22Rv1 (cell line): ENCODE data around the gene TMPRSS5.

ENCODE experiments used
- H3K27ac ChIP-seq: fragments of 450-650 bp; 2 replicates; pipeline ENCODE4 v1.5.1; 2017
- ZFX ChIP-seq: fragments of 450-650 bp; IDR thresholded peaks from 2 replicates; pipeline ENCODE4 v1.6.1; 2017; ENCODE audit warnings: antibody characterized with exemption, borderline replicate concordance
- TF ChIP-seq, protein P1 (sequence below): fragments of 450-650 bp; IDR thresholded peaks from 2 replicates; pipeline ENCODE4 v1.5.1; 2017; ENCODE audit warnings: mild to moderate bottlenecking

The TMPRSS5 gene

DNA sequence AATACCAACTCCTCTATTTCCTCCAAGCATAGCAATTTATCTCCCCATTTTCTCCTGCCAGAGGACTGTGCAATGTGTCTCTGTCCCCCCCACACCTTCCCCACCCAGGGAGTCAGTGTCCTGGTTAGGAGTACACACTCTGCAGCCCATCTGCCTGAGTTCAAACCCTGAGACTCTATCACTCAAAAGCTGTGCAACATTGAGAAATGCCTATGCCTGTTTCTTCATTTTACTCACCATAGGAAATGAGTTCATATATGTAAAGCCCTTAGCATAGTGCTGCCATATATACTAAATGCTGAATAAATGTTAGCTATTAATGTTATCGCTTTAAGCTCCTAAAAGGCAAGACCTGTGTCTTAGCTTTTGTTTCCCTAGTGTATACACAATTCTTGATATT lies 64.0 kb downstream of the TMPRSS5 start:
- H3K27ac ChIP-seq = no peak overlapping the region
- TF ChIP-seq, protein P1, sequence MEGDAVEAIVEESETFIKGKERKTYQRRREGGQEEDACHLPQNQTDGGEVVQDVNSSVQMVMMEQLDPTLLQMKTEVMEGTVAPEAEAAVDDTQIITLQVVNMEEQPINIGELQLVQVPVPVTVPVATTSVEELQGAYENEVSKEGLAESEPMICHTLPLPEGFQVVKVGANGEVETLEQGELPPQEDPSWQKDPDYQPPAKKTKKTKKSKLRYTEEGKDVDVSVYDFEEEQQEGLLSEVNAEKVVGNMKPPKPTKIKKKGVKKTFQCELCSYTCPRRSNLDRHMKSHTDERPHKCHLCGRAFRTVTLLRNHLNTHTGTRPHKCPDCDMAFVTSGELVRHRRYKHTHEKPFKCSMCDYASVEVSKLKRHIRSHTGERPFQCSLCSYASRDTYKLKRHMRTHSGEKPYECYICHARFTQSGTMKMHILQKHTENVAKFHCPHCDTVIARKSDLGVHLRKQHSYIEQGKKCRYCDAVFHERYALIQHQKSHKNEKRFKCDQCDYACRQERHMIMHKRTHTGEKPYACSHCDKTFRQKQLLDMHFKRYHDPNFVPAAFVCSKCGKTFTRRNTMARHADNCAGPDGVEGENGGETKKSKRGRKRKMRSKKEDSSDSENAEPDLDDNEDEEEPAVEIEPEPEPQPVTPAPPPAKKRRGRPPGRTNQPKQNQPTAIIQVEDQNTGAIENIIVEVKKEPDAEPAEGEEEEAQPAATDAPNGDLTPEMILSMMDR = no peak
- no peak for TF ChIP-seq ZFX

DNA sequence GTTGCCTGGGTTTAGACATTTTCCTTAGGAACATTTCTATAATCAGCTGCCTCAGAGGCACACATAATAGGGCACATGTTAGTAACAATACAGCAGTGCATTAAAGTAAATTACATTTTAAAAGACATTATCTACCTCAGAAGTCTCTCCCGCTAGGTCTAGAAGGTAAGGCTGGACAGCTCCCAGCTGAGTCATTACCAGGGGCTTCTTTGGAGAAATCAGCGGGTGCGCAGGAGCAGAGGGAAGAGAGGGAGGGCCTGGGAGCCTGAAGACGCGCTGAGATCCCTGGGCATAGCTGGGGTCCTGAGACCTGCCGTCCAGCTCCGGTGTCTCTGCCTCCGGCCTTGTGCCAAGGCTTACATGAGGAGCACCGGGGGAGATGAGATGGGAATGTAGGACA lies 67.7 kb downstream of the TMPRSS5 start:
- TF ChIP-seq, protein P1 = no peak
- TF ChIP-seq ZFX = no peak
- no peak overlapping the region for H3K27ac ChIP-seq

DNA sequence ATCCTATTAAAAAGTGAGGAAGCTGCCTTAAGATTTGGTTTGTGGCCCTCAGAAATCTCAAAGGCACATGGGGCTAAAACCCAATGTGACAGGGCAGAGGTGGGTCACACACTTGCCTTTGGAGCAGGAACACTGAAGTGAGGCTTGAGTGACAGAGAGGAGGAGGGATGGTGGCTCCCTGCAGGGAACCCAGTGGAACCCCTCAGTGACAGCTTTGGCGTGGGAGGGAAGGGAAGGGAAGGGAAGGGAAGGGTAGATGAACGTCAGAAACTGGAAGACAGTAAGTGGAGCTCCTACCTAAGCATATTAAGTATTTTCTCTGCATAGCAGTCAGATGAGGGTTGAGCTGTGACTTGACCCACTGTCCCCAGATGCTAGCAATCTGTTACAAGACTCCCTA lies 68.5 kb downstream of the TMPRSS5 start:
- no peak overlapping the region for H3K27ac ChIP-seq
- TF ChIP-seq, protein P1 = no peak
- no peak for TF ChIP-seq ZFX
